ENCODE data around the gene FAHD2A.
"Not testable (repeated sequence)": the region's sequence is repeated elsewhere in the genome, so short reads cannot be mapped to it uniquely, and the experiment has no call there.

Gene FAHD2A

GRCh38 chr2:95393901-95394300, 8.6 kb upstream of the FAHD2A start:
- FAIRE-seq (no peak), DNase-seq (ENCODE audit: insufficient read length, low spot score) (no peak)
- TF ChIP-seq POU2F2 (IDR thresholded peaks at IDR 0.05; ENCODE audit: low read depth, low read length), result no peak
- no peak for TF ChIP-seq PAX5 (IDR thresholded peaks at IDR 0.05; ENCODE audit: insufficient read depth, low read length, severe bottlenecking)
- no peak for TF ChIP-seq TAF1 (IDR thresholded peaks at IDR 0.05; ENCODE audit: low read depth, low read length)
- no peak for TF ChIP-seq SPI1 (IDR thresholded peaks at IDR 0.05; ENCODE audit: low read depth, low read length)
- TF ChIP-seq POLR2AphosphoS5 (IDR thresholded peaks at IDR 0.05; ENCODE audit: low read depth, low read length), result no peak
- TF ChIP-seq POLR2A (IDR thresholded peaks at IDR 0.05; ENCODE audit: low read depth, low read length), result no peak

- no peak for DNase-seq (ENCODE audit: insufficient read length, low spot score)
- no peak for FAIRE-seq
- TF ChIP-seq POU2F2 (IDR thresholded peaks at IDR 0.05; ENCODE audit: low read depth, low read length) (no peak), POLR2AphosphoS5 (IDR thresholded peaks at IDR 0.05; ENCODE audit: low read depth, low read length) (no peak), TAF1 (IDR thresholded peaks at IDR 0.05; ENCODE audit: low read depth, low read length) (no peak), SPI1 (IDR thresholded peaks at IDR 0.05; ENCODE audit: low read depth, low read length) (no peak), PAX5 (IDR thresholded peaks at IDR 0.05; ENCODE audit: insufficient read depth, low read length, severe bottlenecking) (no peak), POLR2A (IDR thresholded peaks at IDR 0.05; ENCODE audit: low read depth, low read length) (no peak)
Observed at GRCh38 chr2:95399061-95399460, 3.4 kb upstream of the FAHD2A start.

GRCh38 chr2:95401480-95401879, 1.0 kb upstream of the FAHD2A start:
- no peak for FAIRE-seq

GRCh38 chr2:95402004-95402369, 521 bp upstream of the FAHD2A start:
- DNase-seq (ENCODE audit: insufficient read length, low spot score), result not testable (repeated sequence)
- peak; percentile 23 for FAIRE-seq

More at GRCh38 chr2:95401480-95401879, 1.0 kb upstream of the FAHD2A start:
- TF ChIP-seq POLR2AphosphoS5 (IDR thresholded peaks at IDR 0.05; ENCODE audit: low read depth, low read length), result no peak
- TF ChIP-seq POLR2A (IDR thresholded peaks at IDR 0.05; ENCODE audit: low read depth, low read length), result no peak
- TF ChIP-seq POU2F2 (IDR thresholded peaks at IDR 0.05; ENCODE audit: low read depth, low read length), result no peak
- TF ChIP-seq PAX5 (IDR thresholded peaks at IDR 0.05; ENCODE audit: insufficient read depth, low read length, severe bottlenecking), result no peak
- TF ChIP-seq SPI1 (IDR thresholded peaks at IDR 0.05; ENCODE audit: low read depth, low read length), result no peak
- no peak for DNase-seq (ENCODE audit: insufficient read length, low spot score)

- not testable (repeated sequence) for FAIRE-seq; DNase-seq (ENCODE audit: insufficient read length, low spot score)
Observed at GRCh38 chr2:95403204-95403721, 755 bp downstream of the FAHD2A start.

GRCh38 chr2:95403824-95404223, 1.3 kb downstream of the FAHD2A start:
- not testable (repeated sequence) for FAIRE-seq; DNase-seq (ENCODE audit: insufficient read length, low spot score)

- not testable (repeated sequence) for DNase-seq (ENCODE audit: insufficient read length, low spot score); FAIRE-seq
Observed at GRCh38 chr2:95404676-95405075, 2.2 kb downstream of the FAHD2A start.

- not testable (repeated sequence) for DNase-seq (ENCODE audit: insufficient read length, low spot score); FAIRE-seq
Observed at GRCh38 chr2:95411239-95411638, 8.7 kb downstream of the FAHD2A start.

- not testable (repeated sequence) for FAIRE-seq; DNase-seq (ENCODE audit: insufficient read length, low spot score)
Observed at GRCh38 chr2:95414015-95414594, 11.6 kb downstream of the FAHD2A start.

- FAIRE-seq; DNase-seq (ENCODE audit: insufficient read length, low spot score): not testable (repeated sequence)
Observed at GRCh38 chr2:95415138-95415537, 12.6 kb downstream of the FAHD2A start.

GRCh38 chr2:95415561-95415960, 13.1 kb downstream of the FAHD2A start:
- not testable (repeated sequence) for FAIRE-seq; DNase-seq (ENCODE audit: insufficient read length, low spot score)

- not testable (repeated sequence) for FAIRE-seq; DNase-seq (ENCODE audit: insufficient read length, low spot score)
Observed at GRCh38 chr2:95427196-95427867, 24.8 kb downstream of the FAHD2A start.

GRCh38 chr2:95429748-95430467, 27.4 kb downstream of the FAHD2A start:
- not testable (repeated sequence) for FAIRE-seq; DNase-seq (ENCODE audit: insufficient read length, low spot score)

- FAIRE-seq; DNase-seq (ENCODE audit: insufficient read length, low spot score): not testable (repeated sequence)
Observed at GRCh38 chr2:95433373-95433772, 30.9 kb downstream of the FAHD2A start.

GRCh38 chr2:95433973-95434372, 31.5 kb downstream of the FAHD2A start:
- not testable (repeated sequence) for FAIRE-seq; DNase-seq (ENCODE audit: insufficient read length, low spot score)

GRCh38 chr2:95434507-95435076, 32.1 kb downstream of the FAHD2A start:
- FAIRE-seq; DNase-seq (ENCODE audit: insufficient read length, low spot score): not testable (repeated sequence)
